IMR-90 (cell line): ENCODE results near the gene GMPPB. TPM values are rescaled to one million over a fixed set of nuclear protein-coding genes. Genes with fewer than 3 reads are reported as not detected.

Source experiments
- ATAC-seq: fragments of 200-7000 bp; cut with Tn5 transposase; 2 replicates; pipeline ENCODE4 v1.9.1; 2020; ENCODE audit warnings: low read depth, mild to moderate bottlenecking, moderate library complexity
- BruUV-seq: library from RNA; stranded (reverse); fragments of 400-500 nt; replicated peaks from 2 replicates; lab custom pipeline; 2021; lab: Mats Ljungman, UMichigan
- CTCF ChIA-PET: fragments of 300-600 bp; formaldehyde crosslinking; extraction: SDS; loops from one replicate; lab custom pipeline; 2021; ENCODE audit warnings: antibody characterized with exemption; lab: Yijun Ruan, JAX
- POLR2A ChIA-PET: fragments of 300-600 bp; sonication (Branson Sonifier 250); formaldehyde crosslinking; loops from one replicate; lab custom pipeline; 2022; ENCODE audit warnings: antibody characterized with exemption; ENCODE audit not compliant: unreplicated experiment; lab: Charles Lee
- DNase-seq: peaks from one replicate; pipeline ENCODE4 v3.0.0; 2013
- H2AFZ ChIP-seq: replicated peaks from 2 replicates; pipeline ENCODE3; 2013; ENCODE audit warnings: low read length, mild to moderate bottlenecking; ENCODE audit not compliant: poor library complexity
- H2AK5ac ChIP-seq: 2 replicates; pipeline ENCODE4 v1.6.1; 2013; ENCODE audit warnings: low read depth, low read length, inconsistent platforms
- H2AK9ac ChIP-seq: replicated peaks from 2 replicates; pipeline ENCODE3; 2013; ENCODE audit warnings: mild to moderate bottlenecking, low read depth, low read length, moderate library complexity; ENCODE audit not compliant: poor library complexity
- H2BK120ac ChIP-seq: 2 replicates; pipeline ENCODE4 v1.6.1; 2013; ENCODE audit warnings: low read depth, low read length, inconsistent platforms
- H2BK15ac ChIP-seq: 3 replicates; pipeline ENCODE4 v1.6.1; 2013; ENCODE audit warnings: low read depth, low read length, inconsistent platforms
- H2BK20ac ChIP-seq: 2 replicates; pipeline ENCODE4 v1.6.1; 2013; ENCODE audit warnings: low read depth, mild to moderate bottlenecking, inconsistent platforms, low read length, moderate library complexity
- H2BK5ac ChIP-seq: 2 replicates; pipeline ENCODE4 v1.6.1; 2013; ENCODE audit warnings: mild to moderate bottlenecking, low read depth, low read length, inconsistent platforms; ENCODE audit not compliant: poor library complexity, severe bottlenecking
- H3K14ac ChIP-seq: replicated peaks from 2 replicates; pipeline ENCODE4 v1.6.1; 2013; ENCODE audit warnings: low read depth, low read length, inconsistent platforms
- H3K18ac ChIP-seq: 2 replicates; pipeline ENCODE4 v1.6.1; 2013; ENCODE audit warnings: low read depth, low read length, control low read depth
- H3K23ac ChIP-seq: 2 replicates; pipeline ENCODE4 v1.6.1; 2013; ENCODE audit warnings: low read depth, low read length, inconsistent platforms
- H3K27ac ChIP-seq: 2 replicates; pipeline ENCODE4 v1.5.1; 2013; ENCODE audit warnings: mild to moderate bottlenecking, control low read depth, low read length; ENCODE audit not compliant: insufficient read depth
- H3K27me3 ChIP-seq: 2 replicates; pipeline ENCODE4 v1.6.1; 2013; ENCODE audit warnings: low read length; ENCODE audit not compliant: control insufficient read depth, insufficient read depth
- H3K36me3 ChIP-seq: 2 replicates; pipeline ENCODE4 v1.6.1; 2013; ENCODE audit warnings: low read length, mixed read lengths; ENCODE audit not compliant: control insufficient read depth, insufficient read depth
- H3K4ac ChIP-seq: 2 replicates; pipeline ENCODE4 v1.6.1; 2013; ENCODE audit warnings: low read depth, low read length, inconsistent platforms
- H3K4me1 ChIP-seq: 2 replicates; pipeline ENCODE4 v1.6.1; 2013; ENCODE audit warnings: low read length, mixed read lengths; ENCODE audit not compliant: control insufficient read depth, insufficient read depth
- H3K4me2 ChIP-seq: 2 replicates; pipeline ENCODE4 v1.6.1; 2013; ENCODE audit warnings: low read depth, mild to moderate bottlenecking, control low read depth, low read length, moderate library complexity
- H3K4me3 ChIP-seq: 2 replicates; pipeline ENCODE4 v1.5.1; 2013; ENCODE audit warnings: low read depth, mild to moderate bottlenecking, control low read depth, low read length, moderate library complexity; ENCODE audit not compliant: insufficient read depth
- H3K56ac ChIP-seq: 2 replicates; pipeline ENCODE4 v1.6.1; 2013; ENCODE audit warnings: low read length, inconsistent platforms; ENCODE audit not compliant: insufficient read depth; ENCODE audit errors: extremely low read depth
- H3K79me1 ChIP-seq, 2 experiments: 2 replicates each; pipeline ENCODE4 v1.6.1; 2013; ENCODE audit warnings: low read length in 2 of 2, inconsistent platforms in 1 of 2, low read depth in 1 of 2
- H3K9ac ChIP-seq: 2 replicates; pipeline ENCODE4 v1.6.1; 2013; ENCODE audit warnings: low read depth, low read length, control low read depth
- H3K9me1 ChIP-seq: 2 replicates; pipeline ENCODE4 v1.6.1; 2013; ENCODE audit warnings: low read length, inconsistent platforms; ENCODE audit not compliant: insufficient read depth
- H3K9me3 ChIP-seq: 2 replicates; pipeline ENCODE4 v1.6.1; 2013; ENCODE audit warnings: low read length; ENCODE audit not compliant: control insufficient read depth, insufficient read depth
- H4K20me1 ChIP-seq: 2 replicates; pipeline ENCODE4 v1.6.1; 2013; ENCODE audit warnings: low read length, inconsistent platforms; ENCODE audit not compliant: insufficient read depth
- H4K5ac ChIP-seq: 2 replicates; pipeline ENCODE4 v1.6.1; 2013; ENCODE audit warnings: mild to moderate bottlenecking, low read depth, low read length, control low read depth
- H4K8ac ChIP-seq, 2 experiments: 2 replicates each; pipeline ENCODE4 v1.6.1; 2013; ENCODE audit warnings: low read depth in 2 of 2, low read length in 2 of 2, control low read depth in 1 of 2, inconsistent platforms in 1 of 2
- H4K91ac ChIP-seq: 2 replicates; pipeline ENCODE4 v1.6.1; 2013; ENCODE audit warnings: low read depth, low read length, inconsistent platforms; ENCODE audit not compliant: insufficient read depth
- BHLHE40 ChIP-seq: fragments of 150-350 bp; IDR thresholded peaks from 2 replicates; pipeline ENCODE4 v1.6.1; 2016; ENCODE audit warnings: mild to moderate bottlenecking, low read depth, low read length
- CEBPB ChIP-seq: IDR thresholded peaks from 2 replicates; pipeline ENCODE4 v1.6.1; 2012; ENCODE audit warnings: low read depth, low read length, improper control_type of control experiment
- CHD1 ChIP-seq: IDR thresholded peaks from 2 replicates; pipeline ENCODE4 v1.6.1; 2012; ENCODE audit warnings: low read depth, low read length, improper control_type of control experiment
- FOS ChIP-seq: fragments of 150-350 bp; IDR thresholded peaks from 2 replicates; pipeline ENCODE4 v1.6.1; 2016; ENCODE audit warnings: low read depth, low read length
- MAFK ChIP-seq: IDR thresholded peaks from 2 replicates; pipeline ENCODE4 v1.6.1; 2012; ENCODE audit warnings: low read depth, low read length, improper control_type of control experiment
- MAZ ChIP-seq: IDR thresholded peaks from 2 replicates; pipeline ENCODE4 v1.6.1; 2012; ENCODE audit warnings: low read depth, mild to moderate bottlenecking, low read length, improper control_type of control experiment, moderate library complexity, borderline replicate concordance
- MXI1 ChIP-seq: IDR thresholded peaks from 2 replicates; pipeline ENCODE4 v1.6.1; 2012; ENCODE audit warnings: low read depth, mild to moderate bottlenecking, low read length, moderate library complexity, borderline replicate concordance
- NFE2L2 ChIP-seq: fragments of 150-350 bp; IDR thresholded peaks from 2 replicates; pipeline ENCODE4 v1.6.1; 2016; ENCODE audit warnings: low read depth, mild to moderate bottlenecking, low read length
- POLR2A ChIP-seq: IDR thresholded peaks from 2 replicates; pipeline ENCODE4 v1.6.1; 2012; ENCODE audit warnings: mild to moderate bottlenecking, low read depth, low read length
- RAD21 ChIP-seq: IDR thresholded peaks from 2 replicates; pipeline ENCODE4 v1.6.1; 2012; ENCODE audit warnings: low read length, improper control_type of control experiment
- RCOR1 ChIP-seq: IDR thresholded peaks from 2 replicates; pipeline ENCODE4 v1.6.1; 2012; ENCODE audit warnings: mild to moderate bottlenecking, low read length, improper control_type of control experiment; ENCODE audit not compliant: insufficient replicate concordance
- RFX5 ChIP-seq: IDR thresholded peaks from 2 replicates; pipeline ENCODE4 v1.8.0; 2012; ENCODE audit warnings: low read depth, mild to moderate bottlenecking, low read length, moderate library complexity
- SMC3 ChIP-seq: fragments of 150-350 bp; IDR thresholded peaks from 2 replicates; pipeline ENCODE4 v1.6.1; 2016; ENCODE audit warnings: low read depth, mild to moderate bottlenecking, antibody characterized with exemption, low read length, moderate library complexity
- WGBS, 2 experiments: methylation state at CpG; one replicate each; pipeline versions ENCODE4 v1.1.5 to v1.1.7; 2013; ENCODE audit warnings: missing lambda C conversion rate in 2 of 2; ENCODE audit not compliant: insufficient read length in 1 of 2; ENCODE audit errors: extremely low coverage in 2 of 2; 5-methylcytosine and 5-hydroxymethylcytosine counted together
- dilution Hi-C: fragments of 300-500 bp; cut with HindIII; formaldehyde crosslinking; loops from one replicate; pipeline ENCODE4 v1.14.3; 2018; ENCODE audit warnings: low sequenced_read_pairs; ENCODE audit not compliant: unreplicated experiment
- in situ Hi-C: fragments of 300-500 bp; cut with MboI; formaldehyde crosslinking; loops from 3 replicates; pipeline ENCODE4 v1.14.3; 2019; ENCODE audit warnings: low sequenced_read_pairs, inconsistent platforms, mixed read lengths
- intact Hi-C: fragments of 100-400 bp; cut with micrococcal nuclease; formaldehyde crosslinking; loops from 2 replicates; pipeline ENCODE4 v1.10.0; 2022
- polyA plus RNA-seq, 3 experiments: library from polyadenylated mRNA; depleted of rRNA; stranded (reverse); fragments of >200 nt; gene quantifications; 2 replicates each; pipeline ENCODE4 v1.2.3, GENCODE V29; 2012; ENCODE audit warnings: low replicate concordance in 1 of 3
- total RNA-seq: library from RNA; depleted of rRNA; stranded (reverse); fragments of >200 nt; gene quantifications from 2 replicates; pipeline ENCODE4 v1.2.3, GENCODE V29; 2012
- TF ChIP-seq, protein P1 (sequence below): fragments of 150-350 bp; IDR thresholded peaks from 2 replicates; pipeline ENCODE4 v1.6.1; 2016; ENCODE audit warnings: low read depth, mild to moderate bottlenecking, low read length, moderate library complexity, borderline replicate concordance
- TF ChIP-seq, protein P2 (sequence below): conservative IDR thresholded peaks from 2 replicates; pipeline ENCODE4 v1.5.1; 2012; ENCODE audit warnings: mild to moderate bottlenecking, low read depth, low read length, improper control_type of control experiment

Gene GMPPB
- total and polyA plus RNA-seq, 2 of the 4 experiments (the other 2 are of a cell fraction) = 27.9 to 37.3 TPM

DNA sequence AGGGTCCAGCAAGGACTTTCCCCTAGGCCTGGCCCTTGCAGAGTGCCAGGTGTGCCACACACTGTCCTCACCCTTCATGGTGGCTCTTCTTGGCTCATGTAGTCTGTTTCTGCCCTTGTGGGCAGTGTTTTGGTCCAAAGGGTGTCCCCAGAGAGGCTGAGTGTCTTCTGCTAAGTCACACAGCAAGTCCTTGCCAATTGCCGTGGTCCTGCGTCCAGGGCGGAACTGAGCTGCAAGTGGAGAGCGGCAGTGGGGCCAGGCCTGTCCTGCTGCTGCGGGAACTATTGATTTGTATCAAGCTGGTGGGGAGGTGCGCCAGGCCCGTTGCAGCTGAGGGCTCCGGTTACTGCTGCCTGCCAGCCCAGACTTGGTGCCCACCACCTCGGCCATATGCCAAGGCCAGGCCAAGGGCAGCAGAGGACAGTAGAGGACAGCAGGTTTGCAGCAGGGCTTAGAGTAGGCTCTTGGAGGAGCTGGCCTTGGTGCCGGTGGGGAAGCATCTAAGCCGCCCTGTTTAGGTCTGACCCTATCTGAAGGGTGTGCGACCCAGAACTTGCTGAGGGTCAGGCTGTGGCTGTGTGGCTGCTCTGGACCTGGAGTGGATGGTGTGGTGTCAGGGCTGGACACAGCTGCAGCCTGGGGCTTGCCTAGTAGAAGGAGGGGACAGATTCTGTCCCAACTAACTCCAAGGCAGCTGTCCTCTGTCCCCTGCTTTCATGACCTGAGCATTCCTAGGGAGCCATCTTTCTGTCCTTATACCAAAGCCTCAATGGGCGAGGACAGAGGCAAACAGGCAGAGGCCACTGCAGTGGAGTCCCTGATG is 8.8 kb downstream of the GMPPB start:
- Histone ChIP-seq H4K5ac (no peak overlapping the region), H3K79me1 (peaks cover 0 to 6% of the 10 kb centered on the region in 2 experiments; a peak in 1 of 4 replicates), H2BK20ac (no peak overlapping the region), H3K4me2 (no peak overlapping the region), H3K4me3 (no peak overlapping the region), H3K23ac (no peak overlapping the region), H3K56ac (no peak overlapping the region), H4K8ac (no peak overlapping the region), H3K14ac (no peak overlapping the region), H2BK120ac (no peak overlapping the region), H4K91ac (no peak overlapping the region), H2AK5ac (no peak overlapping the region), H3K36me3 (peaks cover 11% of the 10 kb centered on the region; the same call in 1 of the 2 replicates), H3K9ac (no peak overlapping the region), H2AK9ac (no peak overlapping the region), H2BK15ac (no peak overlapping the region), H4K20me1 (peaks cover 8% of the 10 kb centered on the region), H2BK5ac (no peak overlapping the region), H3K9me3 (no peaks in the 10 kb centered on the region), H3K4me1 (peaks cover 6% of the 10 kb centered on the region), H3K4ac (no peak overlapping the region), H3K27me3 (no peaks in the 10 kb centered on the region), H3K18ac (no peak overlapping the region), H2AFZ (no peak overlapping the region), H3K27ac (no peak overlapping the region), H3K9me1 (no peaks in the 10 kb centered on the region; the same call in 1 of the 2 replicates)
- ChIA-PET CTCF (no interaction called here), POLR2A (no interaction called here)
- intact Hi-C loops = no loop called here
- dilution Hi-C loops = no loop called here
- BruUV-seq = no TSS peak
- ATAC-seq (no peak), DNase-seq (no peak)
- whole genome bisulfite sequencing, 2 experiments = 90% methylated on average over 8 of the region's 13 CpGs; no CpG with 5 or more reads in 1 of the 2 experiments
- in situ Hi-C loops = no loop called here
- TF ChIP-seq FOS = no peak
- no peak for TF ChIP-seq SMC3
- TF ChIP-seq MXI1 = no peak
- TF ChIP-seq BHLHE40 = no peak
- TF ChIP-seq, protein P1, sequence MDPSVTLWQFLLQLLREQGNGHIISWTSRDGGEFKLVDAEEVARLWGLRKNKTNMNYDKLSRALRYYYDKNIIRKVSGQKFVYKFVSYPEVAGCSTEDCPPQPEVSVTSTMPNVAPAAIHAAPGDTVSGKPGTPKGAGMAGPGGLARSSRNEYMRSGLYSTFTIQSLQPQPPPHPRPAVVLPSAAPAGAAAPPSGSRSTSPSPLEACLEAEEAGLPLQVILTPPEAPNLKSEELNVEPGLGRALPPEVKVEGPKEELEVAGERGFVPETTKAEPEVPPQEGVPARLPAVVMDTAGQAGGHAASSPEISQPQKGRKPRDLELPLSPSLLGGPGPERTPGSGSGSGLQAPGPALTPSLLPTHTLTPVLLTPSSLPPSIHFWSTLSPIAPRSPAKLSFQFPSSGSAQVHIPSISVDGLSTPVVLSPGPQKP = no peak
- no peak for TF ChIP-seq POLR2A
- TF ChIP-seq, protein P2, sequence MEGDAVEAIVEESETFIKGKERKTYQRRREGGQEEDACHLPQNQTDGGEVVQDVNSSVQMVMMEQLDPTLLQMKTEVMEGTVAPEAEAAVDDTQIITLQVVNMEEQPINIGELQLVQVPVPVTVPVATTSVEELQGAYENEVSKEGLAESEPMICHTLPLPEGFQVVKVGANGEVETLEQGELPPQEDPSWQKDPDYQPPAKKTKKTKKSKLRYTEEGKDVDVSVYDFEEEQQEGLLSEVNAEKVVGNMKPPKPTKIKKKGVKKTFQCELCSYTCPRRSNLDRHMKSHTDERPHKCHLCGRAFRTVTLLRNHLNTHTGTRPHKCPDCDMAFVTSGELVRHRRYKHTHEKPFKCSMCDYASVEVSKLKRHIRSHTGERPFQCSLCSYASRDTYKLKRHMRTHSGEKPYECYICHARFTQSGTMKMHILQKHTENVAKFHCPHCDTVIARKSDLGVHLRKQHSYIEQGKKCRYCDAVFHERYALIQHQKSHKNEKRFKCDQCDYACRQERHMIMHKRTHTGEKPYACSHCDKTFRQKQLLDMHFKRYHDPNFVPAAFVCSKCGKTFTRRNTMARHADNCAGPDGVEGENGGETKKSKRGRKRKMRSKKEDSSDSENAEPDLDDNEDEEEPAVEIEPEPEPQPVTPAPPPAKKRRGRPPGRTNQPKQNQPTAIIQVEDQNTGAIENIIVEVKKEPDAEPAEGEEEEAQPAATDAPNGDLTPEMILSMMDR = no peak
- no peak for TF ChIP-seq CHD1
- TF ChIP-seq MAFK = no peak
- TF ChIP-seq RAD21 = no peak
- TF ChIP-seq MAZ = no peak
- no peak for TF ChIP-seq NFE2L2
- TF ChIP-seq RFX5 = no peak
- no peak for TF ChIP-seq RCOR1
- TF ChIP-seq CEBPB = no peak
